ELF-1 (cell line): ENCODE measurements around the gene CRIP2.

ENCODE experiments used
- DNase-seq: peaks from one replicate; pipeline ENCODE4 v3.0.0-alpha.2; 2016; ENCODE audit warnings: low read depth, low spot score

CRIP2 gene

DNA sequence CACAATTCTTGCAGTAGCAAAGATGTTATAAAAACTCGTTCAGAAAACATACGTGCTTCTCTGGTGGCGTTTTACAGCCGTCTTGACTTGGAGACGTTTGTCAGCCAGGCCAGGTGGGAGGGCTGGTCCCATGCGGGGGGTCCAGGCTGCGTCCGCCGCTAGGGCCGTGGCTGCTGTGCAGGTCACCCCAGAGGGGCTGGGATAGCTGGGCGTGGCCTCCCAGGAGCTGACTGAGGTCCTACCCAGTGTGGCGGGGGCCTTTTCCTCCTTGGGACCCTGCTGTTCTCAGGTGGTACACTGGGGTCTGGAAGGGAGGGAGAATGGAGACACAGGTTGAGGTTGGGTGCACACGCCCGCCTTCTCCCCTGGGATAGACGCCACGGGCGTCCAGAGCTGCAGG is 29.8 kb upstream of the CRIP2 start:
- no peak for DNase-seq

DNA sequence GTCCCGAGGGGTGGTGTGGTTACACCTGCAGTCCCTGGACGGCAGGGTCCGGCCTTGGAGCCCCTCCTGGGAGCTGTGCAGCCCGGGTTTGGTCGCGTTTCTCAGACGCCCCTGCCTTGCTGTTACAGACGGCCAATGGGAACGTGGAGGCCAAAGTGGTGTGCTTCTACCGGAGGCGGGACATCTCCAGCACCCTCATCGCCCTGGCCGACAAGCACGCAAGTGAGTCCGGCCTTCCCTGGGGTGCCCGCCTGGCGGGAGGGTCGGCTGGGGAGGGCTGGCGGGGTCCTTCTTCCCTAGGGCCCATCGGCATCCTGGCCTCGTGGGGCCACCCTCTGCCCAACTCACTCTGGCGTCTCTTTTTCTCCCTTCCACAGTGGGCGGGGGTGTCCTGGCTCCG is 29.3 kb upstream of the CRIP2 start:
- DNase-seq = no peak

DNA sequence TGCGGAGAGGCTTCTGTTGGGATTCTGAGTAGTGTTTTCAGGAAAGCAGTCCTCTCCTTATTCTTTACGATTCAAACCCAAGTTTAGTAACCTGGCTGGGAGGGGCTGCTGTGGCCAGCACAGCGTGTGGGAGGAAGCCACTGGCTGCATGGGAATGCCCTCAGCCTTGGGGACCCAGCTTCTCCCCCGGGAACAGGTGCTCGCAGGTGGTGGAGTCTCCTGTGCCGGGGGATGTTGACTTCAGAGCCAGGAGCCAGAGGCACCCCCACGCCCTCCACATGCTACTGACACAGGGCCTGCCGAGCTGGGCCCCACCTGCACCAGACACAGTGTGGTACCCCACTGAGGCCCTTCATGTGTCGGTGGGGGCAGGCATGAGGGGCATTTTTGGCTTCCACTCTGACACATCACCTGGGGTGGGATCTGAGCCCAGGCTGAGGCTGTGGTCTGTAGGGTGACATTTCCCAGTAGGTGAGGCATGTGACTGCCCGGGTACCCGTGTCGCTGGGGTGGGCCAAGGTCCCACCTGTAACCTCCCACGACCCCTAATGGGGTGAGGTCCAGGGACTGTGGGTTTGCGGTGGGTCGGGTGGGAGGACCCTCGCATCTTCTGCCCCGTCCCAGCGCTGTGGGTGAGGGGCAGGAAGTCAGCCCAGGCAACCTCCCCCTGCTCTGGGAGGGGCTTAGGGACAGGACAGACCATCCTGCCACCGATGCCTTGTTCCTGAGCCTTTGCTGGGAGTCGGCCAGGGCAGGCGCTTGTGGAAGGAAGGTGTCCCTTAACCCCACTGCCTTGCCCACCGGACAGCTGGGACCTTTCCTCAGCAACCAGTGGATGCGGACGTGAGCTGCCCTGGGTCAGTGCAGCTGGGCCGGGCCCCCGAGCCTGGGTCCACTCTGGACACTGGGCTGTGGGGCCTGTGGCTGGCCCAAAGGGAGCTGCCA is 28.4 kb upstream of the CRIP2 start:
- DNase-seq = no peak

DNA sequence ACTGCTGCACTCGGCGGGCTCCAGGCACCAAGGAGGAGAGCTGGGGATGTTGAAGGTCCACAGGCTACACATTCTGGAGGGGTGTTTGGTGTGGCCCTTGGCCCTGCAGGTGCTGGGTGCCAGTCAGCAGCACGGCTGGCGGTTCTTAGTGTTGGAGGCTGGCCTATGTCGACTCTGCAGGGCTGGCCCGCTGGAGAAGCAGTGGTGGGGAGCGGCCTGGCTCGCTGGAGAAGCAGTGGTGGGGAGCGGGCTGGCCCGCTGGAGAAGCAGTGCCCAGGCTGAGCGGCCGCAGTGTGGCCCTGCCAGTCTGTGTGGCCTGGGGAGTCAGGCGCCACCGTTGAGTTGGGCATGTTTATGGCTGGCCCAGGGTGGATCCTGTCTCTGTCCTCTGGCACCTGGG is 27.6 kb upstream of the CRIP2 start:
- no peak for DNase-seq

DNA sequence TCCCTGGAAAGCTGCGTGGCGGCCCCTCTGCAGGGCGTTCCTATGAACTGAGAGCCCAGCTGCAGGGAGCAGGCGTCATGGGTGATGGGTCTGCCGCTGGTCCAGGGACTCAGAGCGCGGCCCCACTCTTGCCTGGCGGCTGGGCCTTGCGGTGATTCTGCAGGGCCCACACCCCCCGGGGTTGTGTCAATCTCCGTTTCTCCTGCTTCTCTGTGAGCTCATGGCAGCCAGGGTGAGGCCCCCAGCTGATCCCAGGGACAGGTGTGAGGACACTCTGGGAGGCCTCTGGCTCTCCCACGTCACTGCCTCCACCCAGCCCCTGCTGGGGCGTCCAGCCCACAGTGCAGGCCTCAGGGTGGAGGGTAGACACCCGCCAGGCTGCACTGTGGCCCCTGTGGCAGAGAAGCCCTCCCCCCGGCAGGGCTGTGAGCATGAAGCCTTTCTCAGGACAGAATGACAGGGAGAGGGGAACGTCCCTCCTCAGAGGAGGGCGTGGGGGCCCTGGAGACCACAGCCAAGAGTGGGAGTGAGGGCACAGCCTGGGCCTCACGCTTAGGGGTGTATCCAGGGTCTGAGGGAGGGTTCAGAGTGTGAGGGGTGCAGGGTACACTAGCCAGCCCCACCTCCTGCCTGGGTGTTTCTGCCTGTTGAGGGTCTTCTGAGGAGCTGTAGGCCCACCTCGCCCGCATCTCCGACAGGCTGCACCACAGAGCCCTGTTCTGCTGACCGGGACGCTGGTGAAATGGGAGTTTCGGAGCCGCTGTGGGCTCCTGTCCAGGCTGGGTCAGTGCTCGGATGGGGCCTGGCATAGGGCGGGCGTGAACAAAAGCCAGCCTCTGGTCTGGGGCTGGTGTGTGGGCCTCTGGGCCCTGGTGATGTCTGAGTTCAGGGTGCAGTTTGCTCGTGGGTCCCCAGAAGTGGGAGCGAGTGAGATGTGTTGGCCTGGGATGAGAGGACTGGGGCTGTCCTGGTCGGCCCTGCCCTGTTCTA is 26.7 kb upstream of the CRIP2 start:
- DNase-seq = no peak

DNA sequence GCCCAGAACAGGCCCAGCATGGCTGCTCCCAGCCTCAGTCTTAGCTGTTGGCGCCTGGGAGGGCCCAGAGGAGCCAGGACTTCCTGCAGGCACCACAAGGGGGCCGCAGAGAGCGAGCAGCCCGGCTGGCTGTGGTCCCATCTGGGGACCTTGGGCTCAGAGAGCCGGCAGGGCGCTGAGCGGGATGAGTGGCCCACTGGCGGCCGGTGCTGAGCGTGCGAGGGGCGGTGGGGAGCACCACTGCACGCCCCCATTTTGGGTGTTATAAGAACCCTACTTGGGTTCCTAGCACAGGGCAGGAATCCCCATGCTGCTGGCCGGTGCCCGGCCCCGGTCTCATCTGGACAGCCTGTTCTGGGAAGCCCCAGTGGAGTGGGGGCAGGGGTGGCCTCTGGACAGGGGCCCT is 25.9 kb upstream of the CRIP2 start:
- peak; percentile 83 for DNase-seq

DNA sequence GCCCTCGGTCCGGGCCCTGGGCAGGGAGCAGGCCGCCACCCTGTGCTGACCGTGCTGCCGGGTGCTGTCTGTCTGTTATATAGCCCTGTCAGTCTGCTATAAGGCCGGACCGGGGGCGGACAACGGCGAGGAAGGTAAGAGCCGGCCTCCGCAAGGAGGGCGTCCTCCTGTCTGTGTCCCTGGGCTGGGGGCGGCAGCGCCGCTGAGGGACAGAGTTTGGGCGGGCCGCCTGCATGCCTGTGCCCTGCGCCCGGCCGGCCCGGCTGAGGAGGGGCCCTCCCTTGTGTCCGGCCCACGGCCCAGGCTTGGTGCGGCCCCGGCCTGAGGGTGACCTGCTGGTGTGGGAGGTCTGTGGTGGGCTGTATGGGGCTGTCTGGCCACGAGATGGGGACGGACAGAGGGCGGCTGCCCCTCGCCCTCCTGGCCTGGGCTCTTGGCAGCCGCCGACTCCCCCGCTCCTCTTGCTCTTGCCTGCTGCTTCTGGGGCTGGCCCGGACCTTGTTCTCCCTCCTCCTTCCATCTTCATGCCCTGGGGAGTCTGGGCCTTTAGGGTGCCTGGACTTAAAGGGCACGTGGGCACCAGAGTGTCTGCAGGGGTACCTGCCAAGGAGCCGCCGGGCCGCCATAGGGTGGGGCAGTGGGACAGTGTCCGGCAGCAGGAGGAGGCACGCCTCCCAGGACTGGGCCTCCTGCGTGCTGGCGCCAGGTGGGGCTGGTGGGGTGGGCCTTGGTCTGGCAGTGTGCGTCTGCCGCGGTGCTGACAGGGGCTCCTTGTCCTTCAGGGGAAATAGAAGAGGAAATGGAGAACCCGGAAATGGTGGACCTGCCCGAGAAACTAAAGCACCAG is 25.1 kb upstream of the CRIP2 start:
- no peak for DNase-seq

DNA sequence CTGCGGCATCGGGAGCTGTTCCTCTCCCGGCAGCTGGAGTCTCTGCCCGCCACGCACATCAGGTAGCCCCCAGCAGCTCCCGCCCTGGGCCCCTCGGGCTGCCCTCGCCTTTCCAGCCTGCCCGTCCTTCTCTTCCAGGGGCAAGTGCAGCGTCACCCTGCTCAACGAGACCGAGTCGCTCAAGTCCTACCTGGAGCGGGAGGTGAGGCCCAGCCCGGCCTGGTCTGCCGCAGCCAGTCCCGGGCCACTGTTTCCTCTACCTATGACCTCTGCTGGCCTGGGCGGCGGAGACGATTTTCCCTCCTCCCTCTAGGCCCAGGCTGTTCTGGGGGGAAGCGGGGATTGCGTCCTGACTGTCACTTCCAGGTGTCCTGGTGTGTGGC is 24.5 kb upstream of the CRIP2 start:
- no peak for DNase-seq

DNA sequence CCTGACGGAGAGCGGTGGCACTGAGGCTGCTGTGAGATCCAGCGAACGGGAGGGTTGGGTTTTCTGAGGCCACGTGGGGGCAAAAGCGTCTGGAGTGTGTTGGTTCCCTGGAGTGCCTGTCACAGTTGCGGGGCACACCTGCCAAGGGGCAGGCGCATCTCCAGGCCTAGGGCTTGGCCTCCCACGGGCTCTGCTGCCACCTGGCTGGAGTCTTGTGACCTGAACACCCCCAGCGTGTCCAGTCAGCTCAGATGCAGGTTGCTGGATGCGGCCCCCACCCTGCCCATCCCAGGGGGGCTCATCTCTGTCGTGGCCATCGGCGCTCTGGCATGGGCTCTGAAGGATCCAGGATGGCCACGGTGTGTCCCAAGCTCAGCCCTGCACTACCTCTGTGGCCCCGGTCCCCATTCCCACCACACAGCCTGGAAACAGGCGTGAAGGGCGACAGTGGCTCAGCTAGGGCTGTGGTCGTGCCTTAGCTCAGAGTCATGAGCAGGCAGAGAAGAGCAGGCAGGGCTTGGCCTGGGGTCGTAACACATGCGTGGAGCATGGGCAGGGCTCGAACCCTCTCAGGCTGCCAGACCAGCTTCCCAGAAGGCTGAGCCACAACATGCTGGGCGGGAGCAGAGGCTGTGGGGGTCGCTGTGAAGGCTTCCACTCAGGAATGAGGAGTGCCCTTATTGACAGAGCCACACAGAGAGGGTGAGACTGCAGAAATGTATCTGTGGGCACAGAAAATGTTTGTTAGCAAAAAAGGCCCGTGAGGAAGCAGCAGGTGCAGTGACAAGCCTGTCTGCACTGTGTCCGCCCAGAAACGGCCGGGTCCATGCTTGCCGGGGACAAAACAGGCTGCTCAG is 23.5 kb upstream of the CRIP2 start:
- no peak for DNase-seq

DNA sequence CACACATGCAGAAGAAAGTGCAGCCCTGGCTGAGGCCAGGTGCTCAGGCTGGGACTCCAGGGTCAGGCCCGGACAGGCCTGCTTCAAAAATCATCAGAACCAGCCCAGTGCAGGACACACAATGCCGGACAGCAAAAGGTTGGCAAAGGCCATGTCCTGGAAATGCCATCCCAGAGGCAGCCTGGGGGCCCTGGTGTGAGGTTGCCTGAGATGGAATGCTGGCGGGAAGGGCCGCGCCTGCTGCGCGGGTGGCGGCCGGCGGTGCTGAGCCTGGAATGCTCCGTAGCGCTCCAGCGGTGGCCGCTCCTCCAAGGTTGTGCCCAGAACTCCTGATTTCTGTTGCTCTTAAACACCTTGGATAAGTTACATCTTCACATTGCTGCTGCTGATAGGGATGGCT is 21.7 kb upstream of the CRIP2 start:
- no peak for DNase-seq

DNA sequence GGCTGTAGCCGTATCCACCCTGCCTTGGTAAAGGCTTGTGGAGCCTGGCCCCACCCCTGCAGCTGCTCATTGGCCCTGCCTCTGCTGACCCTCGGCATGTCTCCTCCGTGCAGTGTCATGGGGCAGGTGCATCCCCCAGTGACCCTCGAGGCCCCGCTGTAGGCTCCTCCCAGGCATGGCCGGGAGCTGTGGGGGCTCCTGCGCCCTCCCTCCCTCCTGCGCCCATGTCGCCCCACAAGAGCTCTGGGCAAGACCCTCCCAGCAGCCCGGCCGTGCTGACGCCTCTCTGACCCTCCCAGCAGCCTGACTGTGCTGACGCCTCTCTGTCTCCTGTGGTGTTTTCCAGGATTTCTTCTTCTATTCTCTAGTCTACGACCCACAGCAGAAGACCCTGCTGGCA is 20.8 kb upstream of the CRIP2 start:
- DNase-seq = no peak

DNA sequence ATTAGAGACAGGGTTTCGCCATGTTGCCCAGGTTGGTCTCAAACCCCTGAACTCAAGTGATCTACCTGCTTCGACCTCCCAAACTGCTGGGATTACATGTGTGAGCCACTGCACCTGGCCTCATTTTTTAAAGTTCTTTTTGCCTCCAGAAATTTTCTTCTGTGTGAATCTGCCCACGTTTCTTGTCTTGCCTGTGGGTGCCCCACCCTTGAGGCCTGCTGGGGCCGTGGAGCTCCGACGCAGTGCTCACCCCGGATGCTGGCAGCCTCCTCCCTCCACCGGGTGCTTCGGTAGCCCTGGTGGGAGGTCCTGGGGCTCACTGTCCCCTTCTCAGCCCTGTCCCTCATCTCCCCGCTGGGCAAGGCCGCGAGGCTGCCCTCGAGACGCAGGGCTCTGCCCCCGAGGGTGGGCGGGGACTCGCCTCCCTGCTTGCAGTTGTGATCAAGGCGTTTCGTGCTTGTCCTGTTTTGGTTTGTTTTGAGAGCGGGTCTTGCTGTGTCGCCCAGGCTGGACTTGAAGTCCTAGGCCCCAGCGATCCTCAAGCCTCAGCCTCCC is 19.5 kb upstream of the CRIP2 start:
- no peak for DNase-seq

DNA sequence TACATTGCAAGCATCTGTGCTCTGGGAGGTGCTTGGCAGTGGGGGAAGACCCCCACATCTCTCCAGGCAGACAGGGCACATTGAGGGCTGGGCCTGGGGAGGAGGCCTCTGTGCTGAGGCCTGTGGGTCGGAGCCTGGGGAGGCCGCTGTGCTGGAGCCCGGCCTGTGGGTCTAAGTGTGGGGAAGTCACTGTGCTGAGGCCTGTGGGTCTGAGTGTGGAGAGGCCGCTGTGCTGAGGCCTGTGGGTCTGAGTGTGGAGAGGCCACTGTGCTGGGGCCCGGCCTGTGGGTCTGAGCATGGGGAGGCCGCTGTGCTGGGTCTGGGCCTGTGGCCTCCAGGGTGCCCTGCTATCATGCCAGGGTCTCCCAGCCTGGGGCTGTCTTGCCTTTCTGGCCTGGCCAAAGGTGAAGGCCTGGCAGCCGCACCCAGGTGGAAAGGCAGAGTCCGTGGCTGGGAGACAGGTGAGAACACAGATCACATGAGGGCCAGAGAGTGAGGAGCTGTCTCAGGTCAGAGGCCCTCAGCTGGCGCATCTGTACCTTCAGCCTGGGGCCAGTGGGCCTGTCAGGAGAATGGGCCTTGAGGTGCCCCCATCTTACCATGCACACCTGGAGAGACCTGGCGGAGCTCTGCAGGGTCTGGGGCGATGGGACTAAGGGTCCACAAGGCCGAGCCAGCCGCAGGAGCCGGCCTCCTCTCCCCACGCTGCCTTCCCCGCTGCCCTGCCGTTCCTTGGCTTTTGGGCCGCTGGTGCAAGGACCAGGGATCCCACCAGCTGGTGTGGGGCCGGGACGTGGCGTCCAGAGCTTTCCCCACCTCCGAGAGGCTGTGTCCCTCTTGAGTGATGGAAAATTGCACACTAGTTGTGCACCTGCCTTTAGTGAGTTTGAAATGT is 18.6 kb upstream of the CRIP2 start:
- no peak for DNase-seq

DNA sequence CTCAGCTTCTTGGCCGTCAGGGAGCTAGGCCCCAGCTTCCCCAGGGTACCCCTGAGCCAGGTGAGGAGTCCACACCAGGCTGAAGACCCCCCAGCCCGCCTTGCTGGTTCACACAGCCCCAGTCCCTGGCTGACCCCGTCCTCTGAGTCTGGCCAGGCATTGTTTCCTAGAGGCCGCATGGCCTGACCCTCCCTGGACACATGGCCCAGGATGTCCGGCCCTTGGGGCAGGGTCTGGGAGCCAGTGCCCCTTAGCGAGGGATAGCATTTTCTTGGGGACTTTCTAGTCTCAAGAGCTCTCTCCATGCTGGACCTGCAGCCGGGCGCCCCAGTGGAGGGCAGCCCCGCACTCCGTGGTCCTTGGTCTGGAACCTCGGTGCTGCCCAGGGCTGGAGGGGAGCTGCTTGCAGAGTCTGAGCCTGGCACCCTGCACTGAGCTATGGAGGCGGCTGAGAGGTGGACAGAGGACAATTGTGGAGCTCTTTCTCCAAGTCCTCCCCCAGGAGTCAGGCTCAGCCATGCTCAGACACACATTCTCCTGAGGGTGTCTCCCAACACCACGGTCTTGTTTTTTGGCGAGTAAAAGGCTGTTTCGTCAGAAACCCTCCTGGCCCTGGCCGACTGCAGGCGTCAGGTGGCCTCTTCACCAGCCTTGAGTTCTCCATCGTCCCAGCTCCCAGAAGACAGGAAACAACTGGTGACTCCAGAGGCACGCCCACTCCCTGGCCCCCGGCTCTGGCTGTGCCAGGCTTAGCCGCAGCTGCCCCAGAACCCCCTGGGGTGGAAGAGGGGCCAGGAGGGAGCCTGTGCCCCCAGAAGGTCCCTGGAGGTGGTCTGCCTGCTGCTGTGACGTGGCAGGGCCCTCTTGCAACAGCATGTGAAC is 17.6 kb upstream of the CRIP2 start:
- DNase-seq = no peak

DNA sequence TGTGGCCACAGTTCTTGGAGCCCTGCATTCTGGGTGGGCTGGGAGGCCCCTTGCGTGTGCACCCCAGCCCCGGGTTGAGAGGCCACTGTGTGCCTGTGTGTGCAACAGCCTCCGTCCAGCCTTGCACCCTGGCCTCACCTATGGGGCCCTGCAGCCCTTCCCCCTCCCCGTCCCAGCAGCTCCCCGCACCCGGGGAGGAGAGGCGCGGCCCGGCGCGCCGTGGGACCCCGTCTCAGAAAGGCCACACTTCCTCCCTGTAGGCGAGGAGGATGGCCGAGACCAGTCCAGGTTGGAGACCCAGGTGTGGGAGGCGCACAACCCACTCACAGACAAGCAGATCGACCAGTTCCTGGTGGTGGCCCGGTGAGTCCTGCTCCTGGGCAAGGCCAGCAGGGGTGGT is 16.6 kb upstream of the CRIP2 start:
- no peak for DNase-seq

DNA sequence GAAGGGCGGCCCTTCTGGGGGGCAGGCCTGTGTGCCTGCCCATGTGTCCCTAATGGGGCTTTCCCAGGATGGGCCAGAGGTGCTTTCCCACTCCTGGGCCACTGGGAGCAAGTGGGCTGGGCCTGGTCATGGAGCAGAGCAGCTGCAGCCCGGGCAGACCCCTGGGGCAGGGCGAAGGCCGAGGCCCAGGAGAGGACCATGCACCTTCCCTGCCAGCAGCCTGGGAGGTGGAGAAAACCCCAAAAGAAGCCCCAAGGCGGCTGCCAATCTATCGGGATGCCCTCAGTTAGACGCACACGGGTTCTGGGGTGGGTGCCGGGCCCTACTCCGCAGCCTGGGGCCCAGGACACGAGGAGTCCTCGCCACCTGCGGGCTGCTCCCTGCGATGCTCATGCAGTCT is 16.1 kb upstream of the CRIP2 start:
- no peak for DNase-seq

DNA sequence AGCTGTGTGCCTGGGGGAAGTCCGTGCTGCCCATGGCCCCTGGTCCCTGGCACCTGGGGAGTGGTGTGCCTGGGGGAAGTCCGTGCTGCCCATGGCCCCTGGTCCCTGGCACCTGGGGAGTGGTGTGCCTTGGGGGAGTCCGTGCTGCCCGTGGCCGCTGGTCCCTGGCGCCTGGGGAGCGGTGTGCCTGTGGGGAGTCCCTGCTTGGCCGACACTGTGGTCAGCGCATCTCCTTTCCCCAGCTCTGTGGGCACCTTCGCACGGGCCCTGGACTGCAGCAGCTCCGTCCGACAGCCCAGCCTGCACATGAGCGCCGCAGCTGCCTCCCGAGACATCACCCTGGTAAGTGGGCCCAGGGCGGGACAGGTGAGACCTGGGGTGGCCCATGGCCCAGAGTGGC is 14.5 kb upstream of the CRIP2 start:
- no peak for DNase-seq

DNA sequence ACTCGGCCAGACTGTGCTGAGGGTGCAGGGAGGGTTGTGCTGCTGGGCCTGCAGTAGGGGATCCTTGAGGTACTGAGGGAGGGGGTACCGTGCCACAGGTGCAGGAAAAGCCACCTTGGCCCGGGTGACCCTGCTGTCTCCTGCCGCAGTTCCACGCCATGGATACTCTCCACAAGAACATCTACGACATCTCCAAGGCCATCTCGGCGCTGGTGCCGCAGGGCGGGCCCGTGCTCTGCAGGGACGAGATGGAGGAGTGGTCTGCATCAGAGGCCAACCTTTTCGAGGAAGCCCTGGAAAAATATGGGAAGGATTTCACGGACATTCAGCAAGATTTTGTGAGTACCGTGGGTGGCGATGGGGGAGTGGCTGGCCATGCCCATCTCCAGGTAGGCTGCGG is 14.0 kb upstream of the CRIP2 start:
- DNase-seq = no peak
